ENCODE data around the gene ATP1A2.

The ATP1A2 gene

GRCh38 chr1:160171980-160172379 lies 56.4 kb downstream of the ATP1A2 start:
- no peak for DNase-seq (ENCODE audit: low read depth)

DNA sequence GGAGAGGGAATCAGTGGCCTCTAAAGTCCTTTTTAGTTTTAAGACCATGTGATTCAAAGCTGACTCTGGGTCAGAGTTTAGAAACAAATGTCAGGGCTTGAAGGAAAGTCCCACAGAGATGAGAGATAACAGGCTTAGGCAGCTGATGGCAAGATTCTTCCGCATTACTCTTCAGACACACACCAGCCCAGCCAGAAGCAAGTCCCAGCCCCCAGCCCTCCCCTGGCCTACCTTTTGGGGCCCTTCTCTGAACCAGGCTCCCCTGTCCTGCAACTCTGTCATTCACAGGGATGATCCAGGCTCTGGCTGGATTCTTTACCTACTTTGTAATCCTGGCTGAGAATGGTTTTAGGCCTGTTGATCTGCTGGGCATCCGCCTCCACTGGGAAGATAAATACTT lies 61.7 kb downstream of the ATP1A2 start:
- DNase-seq (ENCODE audit: low read depth): no peak

- DNase-seq (ENCODE audit: low read depth): no peak
Measured at GRCh38 chr1:160177667-160178066, 62.1 kb downstream of the ATP1A2 start.

GRCh38 chr1:160178731-160179130 lies 63.2 kb downstream of the ATP1A2 start:
- no peak for DNase-seq (ENCODE audit: low read depth)

GRCh38 chr1:160179336-160179735 lies 63.8 kb downstream of the ATP1A2 start:
- DNase-seq (ENCODE audit: low read depth): no peak

GRCh38 chr1:160186246-160186645 lies 70.7 kb downstream of the ATP1A2 start:
- no peak for DNase-seq (ENCODE audit: low read depth)

GRCh38 chr1:160186729-160187128 lies 71.2 kb downstream of the ATP1A2 start:
- no peak for DNase-seq (ENCODE audit: low read depth)

GRCh38 chr1:160187407-160187806 lies 71.8 kb downstream of the ATP1A2 start:
- no peak for DNase-seq (ENCODE audit: low read depth)

DNA sequence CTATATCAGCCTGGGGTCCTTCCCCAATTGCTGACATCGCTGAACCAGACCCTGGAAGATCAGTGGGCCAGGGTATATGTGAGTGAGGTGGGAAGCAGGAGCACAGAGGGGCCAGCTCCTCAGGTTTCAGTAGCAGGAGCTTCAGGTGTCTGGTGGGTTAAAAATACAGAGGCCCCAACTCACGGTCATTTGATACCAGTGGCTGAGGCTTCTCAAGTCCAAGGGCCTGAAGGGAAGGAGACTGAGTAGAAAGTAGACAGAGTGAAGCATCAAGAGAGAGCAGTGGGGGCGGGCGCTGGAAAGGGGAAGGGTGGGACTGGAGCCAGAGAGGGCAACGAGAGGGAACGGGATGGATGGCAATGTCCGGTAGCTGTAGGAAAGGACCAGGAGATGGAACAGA lies 72.8 kb downstream of the ATP1A2 start:
- DNase-seq (ENCODE audit: low read depth): no peak

DNA sequence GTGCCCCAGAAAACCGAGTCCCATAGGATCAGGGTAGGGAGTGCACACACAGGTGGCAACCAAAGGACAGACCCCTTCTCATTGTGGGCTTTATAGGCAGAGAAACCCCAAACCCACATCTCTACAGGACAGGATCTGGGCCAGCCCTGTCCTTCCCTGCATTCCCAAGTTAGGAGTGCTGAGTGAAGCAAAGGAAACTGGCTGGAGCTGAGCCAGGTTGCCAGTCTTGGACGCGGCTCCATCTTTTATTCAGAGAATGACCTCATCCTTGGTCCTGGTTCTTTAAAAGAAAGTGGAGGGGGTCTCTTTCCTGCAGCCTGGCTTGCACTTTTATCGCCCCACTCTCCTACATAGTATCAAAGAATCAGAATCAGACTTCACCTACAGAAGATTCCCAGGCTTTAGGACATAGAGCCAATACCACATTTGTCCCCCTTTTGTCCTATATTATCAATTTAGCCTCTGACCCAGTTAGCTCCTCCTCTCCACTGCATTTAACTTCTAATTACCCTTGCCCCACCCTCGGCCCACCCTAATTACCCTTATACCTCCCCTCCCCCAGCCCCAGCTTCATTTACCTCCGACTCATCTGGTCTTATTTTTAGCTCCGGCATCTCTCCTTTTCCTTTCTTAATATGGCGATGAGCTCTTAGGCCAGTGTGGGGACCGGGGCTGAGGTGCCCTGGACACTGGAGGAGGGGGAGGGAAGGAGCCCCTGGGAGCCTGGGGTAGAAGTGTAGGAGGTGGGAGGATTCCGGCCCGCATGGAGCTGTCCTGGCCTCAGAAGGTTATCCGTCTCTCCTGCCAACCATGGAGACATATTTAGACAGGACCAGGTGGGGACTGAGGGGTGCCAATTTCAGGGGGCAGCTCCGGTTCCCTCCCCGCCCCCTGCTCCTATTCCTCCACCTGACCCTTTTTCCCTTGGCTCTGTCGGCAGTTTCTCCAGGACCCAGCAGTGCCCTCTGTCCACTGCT lies 74.4 kb downstream of the ATP1A2 start, which contains the start of gene CASQ1:
Gene CASQ1, plus strand, starts transcription at position 927 of the 977 bp plus-strand sequence. CDS start 177 bp downstream, outside the sequence.
- no peak for DNase-seq (ENCODE audit: low read depth)

- DNase-seq (ENCODE audit: low read depth): no peak
Measured at GRCh38 chr1:160191756-160192155, 76.2 kb downstream of the ATP1A2 start.

- no peak for DNase-seq (ENCODE audit: low read depth)
Measured at GRCh38 chr1:160192234-160192633, 76.7 kb downstream of the ATP1A2 start.
